Stimulated activated CD8-positive, alpha-beta memory T cell treated with anti-CD3 and anti-CD28 coated beads, Interleukin-15, amount 100 ng/mL, for 4 hours (primary cell): ENCODE measurements around the gene KLHL12.
"Not testable (repeated sequence)": the region's sequence is repeated elsewhere in the genome, so short reads cannot be mapped to it uniquely, and the experiment has no call there.

Source experiments
- DNase-seq, 2 donors: peaks; one replicate each; pipeline ENCODE4 v3.0.0-alpha.2; 2020; ENCODE audit warnings: low read depth in 2 of 2

The KLHL12 gene

GRCh38 chr1:202951437-202951836 is 24.4 kb upstream of the KLHL12 start:
- DNase-seq, result no peak

GRCh38 chr1:202945483-202945882 is 18.4 kb upstream of the KLHL12 start:
- DNase-seq, result no peak

GRCh38 chr1:202944438-202944921 is 17.4 kb upstream of the KLHL12 start:
- no peak for DNase-seq

- no peak for DNase-seq
Observed at GRCh38 chr1:202942426-202942825, 15.4 kb upstream of the KLHL12 start.

- no peak for DNase-seq
Observed at GRCh38 chr1:202941372-202941771, 14.3 kb upstream of the KLHL12 start.

GRCh38 chr1:202940561-202940960 is 13.5 kb upstream of the KLHL12 start:
- DNase-seq, result no peak

- no peak for DNase-seq
Observed at GRCh38 chr1:202938287-202938925, 11.4 kb upstream of the KLHL12 start.

- DNase-seq, result not testable (repeated sequence)
Observed at GRCh38 chr1:202936409-202936808, 9.4 kb upstream of the KLHL12 start.

- no peak for DNase-seq
Observed at GRCh38 chr1:202935844-202936243, 8.8 kb upstream of the KLHL12 start.

GRCh38 chr1:202934755-202935154 is 7.7 kb upstream of the KLHL12 start:
- DNase-seq, result no peak

- DNase-seq, result no peak
Observed at GRCh38 chr1:202932476-202932875, 5.4 kb upstream of the KLHL12 start.

- DNase-seq, result no peak
Observed at GRCh38 chr1:202923533-202923932, 3.5 kb downstream of the KLHL12 start.

- no peak for DNase-seq
Observed at GRCh38 chr1:202919615-202920014, 7.4 kb downstream of the KLHL12 start.

GRCh38 chr1:202915146-202915545 is 11.9 kb downstream of the KLHL12 start:
- no peak for DNase-seq

- not testable (repeated sequence) for DNase-seq
Observed at GRCh38 chr1:202912476-202912875, 14.6 kb downstream of the KLHL12 start.

GRCh38 chr1:202909494-202909893 is 17.5 kb downstream of the KLHL12 start:
- DNase-seq, result no peak

- no peak for DNase-seq
Observed at GRCh38 chr1:202908998-202909397, 18.0 kb downstream of the KLHL12 start.

GRCh38 chr1:202905331-202905730 is 21.7 kb downstream of the KLHL12 start:
- DNase-seq, result no peak

GRCh38 chr1:202903808-202904207 is 23.2 kb downstream of the KLHL12 start:
- not testable (repeated sequence) for DNase-seq

- no peak for DNase-seq
Observed at GRCh38 chr1:202901555-202901954, 25.5 kb downstream of the KLHL12 start.

- DNase-seq, result no peak
Observed at GRCh38 chr1:202892501-202892900, 34.5 kb downstream of the KLHL12 start.

GRCh38 chr1:202890392-202890791 is 36.6 kb downstream of the KLHL12 start:
- DNase-seq, result no peak

GRCh38 chr1:202888531-202889360 is 38.3 kb downstream of the KLHL12 start, which contains the start of gene RABIF:
Gene RABIF (minus strand): TSS chr1:202889149. CDS start chr1:202889098, 51 bp downstream.
- peak; percentile 92 to 94 for DNase-seq
